Stimulated activated CD8-positive, alpha-beta memory T cell treated with anti-CD3 and anti-CD28 coated beads, Interleukin-4, amount 100 ng/mL, for 1 hour (primary cell): ENCODE results near the gene SAMSN1.

Experiments used
- DNase-seq, 2 donors: peaks; one replicate each; pipeline ENCODE4 v3.0.0-alpha.2; 2020; ENCODE audit warnings: low read depth in 2 of 2, low spot score in 1 of 2

The SAMSN1 gene

GRCh38 chr21:14487490-14488432 is 58.4 kb downstream of the SAMSN1 start:
- DNase-seq = no peak

GRCh38 chr21:14486869-14487268 is 59.2 kb downstream of the SAMSN1 start:
- no peak for DNase-seq

GRCh38 chr21:14484188-14485009 is 61.7 kb downstream of the SAMSN1 start:
- DNase-seq = no peak

- DNase-seq = no peak
These were observed 62.8 kb downstream of the SAMSN1 start for GRCh38 chr21:14483296-14483695.

GRCh38 chr21:14482165-14482564 is 64.0 kb downstream of the SAMSN1 start:
- no peak for DNase-seq

GRCh38 chr21:14480411-14481031 is 65.6 kb downstream of the SAMSN1 start:
- no peak for DNase-seq

DNA sequence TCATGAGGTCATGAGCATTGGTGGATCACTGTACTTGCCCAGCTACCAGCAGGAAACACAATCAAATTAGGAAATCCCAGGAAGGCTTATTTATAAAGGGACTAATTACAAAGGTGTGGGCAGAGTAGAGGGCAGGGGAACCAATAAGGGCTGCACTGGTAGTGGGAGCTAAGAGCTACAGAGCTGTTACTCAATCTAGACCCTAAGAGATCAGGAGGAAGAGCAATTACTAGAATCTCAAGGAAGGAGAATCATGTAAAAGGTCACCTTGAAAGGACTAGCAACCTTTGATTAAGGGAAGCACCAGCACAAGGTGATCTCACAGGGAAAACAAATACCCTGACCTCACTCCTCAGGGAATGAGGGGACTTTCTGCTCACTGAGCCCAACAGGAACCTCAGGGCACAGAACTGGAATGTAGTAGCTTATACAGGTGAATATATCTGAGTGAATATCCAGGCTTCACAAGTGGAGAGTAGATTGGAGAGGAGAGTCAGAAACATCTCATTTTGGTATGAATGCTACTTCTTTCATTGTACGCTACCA is 66.8 kb downstream of the SAMSN1 start:
- no peak for DNase-seq

DNA sequence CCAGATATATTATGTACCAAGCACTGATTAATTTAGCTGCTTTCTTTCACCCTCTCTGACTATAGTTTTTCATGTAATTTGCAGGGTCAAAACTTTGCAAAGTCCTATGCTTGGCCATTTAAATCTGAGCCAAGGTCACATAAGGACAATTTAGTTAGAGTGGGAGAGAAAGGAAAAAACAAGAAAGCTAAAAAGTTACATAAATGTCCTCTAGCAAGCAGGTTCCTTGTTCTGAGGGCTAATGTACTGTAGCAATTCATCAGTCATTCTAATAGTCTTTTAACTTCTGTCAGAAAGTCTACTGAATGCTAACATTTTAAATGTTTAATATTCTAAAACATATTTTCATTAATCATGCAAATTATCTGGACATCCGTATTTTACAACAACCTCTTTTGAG is 68.3 kb downstream of the SAMSN1 start:
- DNase-seq = no peak

DNA sequence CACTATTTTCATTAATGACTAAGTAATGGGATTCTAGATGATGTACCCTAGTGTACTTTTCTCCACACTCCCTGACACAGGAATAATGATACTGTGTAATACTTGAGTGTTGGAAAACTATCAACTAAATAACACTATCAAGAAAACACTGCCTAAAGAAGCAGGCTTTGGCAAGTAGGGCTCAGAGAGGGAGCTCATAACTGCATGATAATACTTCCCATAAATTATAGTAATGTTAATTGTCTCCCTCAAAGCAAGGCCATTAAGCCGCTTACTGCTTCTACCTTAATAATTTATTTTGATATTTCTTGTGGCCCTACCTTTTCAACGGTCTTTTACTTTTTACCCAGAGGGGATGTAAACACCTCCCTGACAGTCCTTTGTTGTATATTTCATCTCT is 69.0 kb downstream of the SAMSN1 start:
- DNase-seq = no peak

DNA sequence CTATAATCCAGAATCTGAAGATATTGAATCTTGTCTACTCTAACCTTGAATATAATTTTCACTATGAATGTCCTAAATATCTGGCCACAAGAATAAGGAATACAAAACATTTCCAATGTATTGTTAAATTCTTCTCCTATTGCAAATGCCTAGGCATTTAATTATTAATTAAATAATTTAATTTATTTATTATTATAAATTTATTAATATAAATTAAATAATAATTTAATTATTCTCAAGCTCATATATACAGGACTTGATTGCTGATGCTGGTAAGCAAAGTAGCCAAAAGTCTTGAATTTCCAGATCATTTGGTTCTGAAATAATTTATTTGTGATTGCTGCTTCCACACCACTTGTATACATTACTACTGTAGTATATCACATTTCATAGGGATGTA is 71.1 kb downstream of the SAMSN1 start:
- no peak for DNase-seq

- DNase-seq = no peak
These were observed 76.5 kb downstream of the SAMSN1 start for GRCh38 chr21:14469641-14470040.

DNA sequence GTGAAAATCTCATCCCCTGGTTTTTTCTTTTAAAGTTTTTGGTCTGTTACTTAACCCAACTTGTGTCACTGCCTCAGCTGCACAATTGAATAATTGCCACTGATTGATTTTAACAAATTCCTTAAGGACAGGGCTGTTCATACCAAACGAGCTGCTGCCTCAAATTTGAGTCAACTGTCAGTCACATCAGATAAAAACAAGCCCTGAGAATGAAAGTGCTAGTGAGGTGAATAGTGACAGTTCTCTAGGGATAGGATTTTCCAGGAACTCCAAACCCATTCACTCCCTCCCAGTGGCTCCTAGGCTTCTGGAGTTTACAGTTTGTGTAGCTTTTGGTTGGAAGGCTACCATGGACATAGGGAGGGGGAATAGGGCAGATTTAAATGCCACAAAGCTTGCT is 79.4 kb downstream of the SAMSN1 start:
- DNase-seq = no peak

DNA sequence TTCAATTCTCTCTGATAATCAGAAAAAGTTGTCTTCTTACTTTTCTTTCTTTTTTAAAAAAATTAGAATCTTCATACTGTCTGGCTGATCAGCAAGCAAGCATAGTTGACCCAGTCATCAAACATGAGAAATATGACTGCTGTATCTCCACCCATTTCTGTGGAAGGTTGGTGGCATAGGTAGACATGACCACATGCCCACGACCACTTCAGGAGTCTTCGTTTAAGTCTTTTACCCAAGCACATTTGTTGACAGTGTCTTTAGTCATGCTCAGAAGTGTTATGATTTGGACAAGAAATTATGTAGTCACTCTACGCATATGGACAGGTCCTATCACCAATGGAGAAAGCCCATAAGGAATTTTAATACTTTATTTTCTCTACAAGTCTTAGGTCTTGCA is 88.4 kb downstream of the SAMSN1 start:
- no peak for DNase-seq

DNA sequence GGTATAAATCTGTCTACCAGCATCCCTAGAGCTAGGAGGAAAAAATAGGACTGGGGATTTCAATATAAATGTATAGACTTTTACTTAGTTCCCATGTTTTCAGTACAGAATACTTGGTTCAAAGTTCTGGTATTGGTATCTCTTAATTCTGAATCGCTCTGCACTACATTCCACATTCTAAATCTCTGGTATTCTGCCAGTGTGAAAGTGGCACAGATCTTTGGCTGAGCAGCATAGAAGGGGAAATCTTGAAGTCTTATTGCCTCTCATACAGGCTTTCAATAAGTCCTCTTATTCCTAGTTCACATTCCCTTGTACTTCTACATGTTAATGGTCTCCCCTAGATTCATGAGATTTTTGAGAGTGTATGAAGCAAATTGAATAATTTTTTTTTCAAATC is 89.2 kb downstream of the SAMSN1 start:
- DNase-seq = no peak

- no peak for DNase-seq
These were observed 91.8 kb downstream of the SAMSN1 start for GRCh38 chr21:14454016-14455009.

DNA sequence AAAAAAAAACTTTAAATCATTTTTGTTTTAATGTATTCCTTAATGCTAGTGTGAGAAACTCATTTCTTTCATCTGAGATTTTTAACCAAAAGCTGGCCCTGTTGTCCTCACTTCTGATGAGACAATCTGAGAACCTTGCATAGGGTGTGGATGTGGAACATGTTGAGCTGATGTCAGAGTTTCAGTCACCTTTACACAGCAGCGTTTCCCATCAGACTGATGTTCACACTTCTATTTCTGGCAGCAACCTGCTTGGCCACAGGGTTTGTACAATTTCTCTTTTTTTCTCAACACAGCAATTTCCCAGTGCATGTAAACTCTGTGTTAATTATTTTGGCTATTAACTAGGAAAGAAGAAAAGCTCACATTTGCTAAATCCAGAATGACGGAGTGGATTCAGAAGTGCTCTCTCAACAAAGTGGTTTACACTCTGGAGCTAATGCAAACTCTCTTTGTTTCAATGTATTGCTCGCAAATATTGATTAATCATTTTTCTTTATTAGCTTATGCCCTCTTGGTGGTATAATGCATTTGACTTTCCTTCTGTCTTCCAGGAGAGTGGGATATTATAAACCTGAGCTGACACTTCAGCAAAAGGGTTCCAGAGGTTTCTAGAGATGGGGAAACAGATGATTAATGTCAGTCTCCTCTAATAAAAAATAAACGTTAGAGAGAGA is 92.6 kb downstream of the SAMSN1 start:
- no peak for DNase-seq

GRCh38 chr21:14452727-14453241 is 93.3 kb downstream of the SAMSN1 start:
- DNase-seq = no peak

GRCh38 chr21:14452031-14452726 is 93.9 kb downstream of the SAMSN1 start:
- no peak for DNase-seq

DNA sequence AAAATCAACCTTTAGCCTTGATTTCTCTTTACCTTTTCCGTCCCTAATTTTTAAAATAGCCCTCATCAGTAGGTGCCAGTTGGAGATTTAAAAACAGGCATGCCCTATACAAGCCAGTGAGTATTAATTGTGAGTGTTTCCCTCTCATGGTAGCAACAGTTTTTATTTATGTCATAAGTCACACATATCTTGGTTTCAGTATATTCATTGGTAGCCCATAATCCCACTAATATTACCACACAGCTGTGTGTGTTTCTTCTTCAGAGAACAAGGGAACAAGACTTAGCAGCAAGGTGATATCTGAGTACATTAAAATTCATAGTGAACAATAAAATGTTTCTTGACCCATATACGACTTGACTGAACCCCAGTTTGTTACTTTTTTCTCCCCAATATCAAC is 94.6 kb downstream of the SAMSN1 start:
- DNase-seq = no peak
